CD4-positive, alpha-beta T cell (primary cell): ENCODE results near the gene ARPP21. TPM values are rescaled to one million over a fixed set of nuclear protein-coding genes. Genes with fewer than 3 reads are reported as not detected.

ENCODE experiments used
- microRNA-seq: library from miRNA; unstranded; fragments of <30 nt; microRNA quantifications from one replicate; pipeline ENCODE4 v1.2.0, GENCODE V29; 2021; ENCODE audit warnings: borderline microRNAs expressed, borderline replicate concordance
- total RNA-seq, 174 experiments: library from RNA in 2 of 174; stranded (reverse) in 2 of 174; gene quantifications; one replicate each; pipeline ENCODE4 v1.2.3 and lab custom pipeline; 2021 to 2026

The ARPP21 gene
- total RNA-seq, 2 experiments from 2014 or later = not detected

Small RNA genes within 50 kb of the gene (microRNA-seq; reads per million reads assigned to microRNA genes)
- not detected for gene MIR128-2
